WTC11 (cell line): ENCODE results near the gene KIF26A. TPM values are rescaled to one million over a fixed set of nuclear protein-coding genes. Genes with fewer than 3 reads are reported as not detected.

Experiments
- ATAC-seq: fragments of 200-7000 bp; cut with Tn5 transposase; 2 replicates; pipeline ENCODE4 v1.10.0; 2021; ENCODE audit warnings: mild to moderate bottlenecking, moderate library complexity
- CTCF ChIA-PET: fragments of 300-600 bp; sonication (Branson Sonifier 250); formaldehyde crosslinking; loops from one replicate; lab custom pipeline; 2021; ENCODE audit warnings: antibody characterized with exemption; lab: Charles Lee
- POLR2A ChIA-PET: fragments of 350-600 bp; sonication (Branson Sonifier 250); formaldehyde crosslinking; loops from one replicate; lab custom pipeline; 2021; ENCODE audit warnings: antibody characterized with exemption; lab: Charles Lee
- DNase-seq: peaks from one replicate; pipeline ENCODE4 v3.0.0; 2021; ENCODE audit warnings: low spot score
- H3K27ac Mint-ChIP-seq: 2 replicates; pipeline ENCODE4 v1.8.0; 2021; ENCODE audit warnings: mixed read lengths
- H3K27me3 Mint-ChIP-seq: 2 replicates; pipeline ENCODE4 v1.8.0; 2021; ENCODE audit warnings: low read depth, mild to moderate bottlenecking, moderate library complexity, mixed read lengths
- H3K36me3 Mint-ChIP-seq: 2 replicates; pipeline ENCODE4 v1.8.0; 2021; ENCODE audit warnings: mixed read lengths
- H3K4me1 Mint-ChIP-seq: 2 replicates; pipeline ENCODE4 v1.8.0; 2022; ENCODE audit warnings: mixed read lengths
- H3K4me3 Mint-ChIP-seq: 2 replicates; pipeline ENCODE4 v1.8.0; 2021; ENCODE audit warnings: mild to moderate bottlenecking, moderate library complexity, mixed read lengths
- H3K9me3 Mint-ChIP-seq: 2 replicates; pipeline ENCODE4 v1.8.0; 2021; ENCODE audit warnings: mixed read lengths
- ETV6 ChIP-seq: sonication (generic); formaldehyde crosslinking; IDR thresholded peaks from 2 replicates; pipeline ENCODE4 v1.8.1; 2022; ENCODE audit warnings: mild to moderate bottlenecking, missing genetic modification reagents
- JUN ChIP-seq: sonication (generic); formaldehyde crosslinking; IDR thresholded peaks from 2 replicates; pipeline ENCODE4 v1.8.0; 2023; ENCODE audit warnings: mild to moderate bottlenecking, missing genetic modification reagents
- MXD4 ChIP-seq: fragments of 250-450 bp; sonication (Bioruptor Pico); IDR thresholded peaks from 2 replicates; pipeline ENCODE4 v1.8.0; 2021; ENCODE audit warnings: mild to moderate bottlenecking, moderate library complexity, borderline replicate concordance
- MYBL2 ChIP-seq: sonication (generic); formaldehyde crosslinking; IDR thresholded peaks from 2 replicates; pipeline ENCODE4 v1.8.1; 2023; ENCODE audit warnings: mild to moderate bottlenecking, moderate library complexity, missing genetic modification reagents
- NFATC4 ChIP-seq: fragments of 250-450 bp; sonication (Bioruptor Pico); IDR thresholded peaks from 2 replicates; pipeline ENCODE4 v1.9.0; 2021; ENCODE audit warnings: mild to moderate bottlenecking
- NFE2L1 ChIP-seq: sonication (generic); formaldehyde crosslinking; IDR thresholded peaks from 2 replicates; pipeline ENCODE4 v1.8.1; 2023; ENCODE audit warnings: missing genetic modification reagents
- NR2C2 ChIP-seq: sonication (generic); formaldehyde crosslinking; IDR thresholded peaks from 2 replicates; pipeline ENCODE4 v1.8.0; 2022; ENCODE audit warnings: mild to moderate bottlenecking, missing genetic modification reagents
- SMAD3 ChIP-seq: sonication (generic); formaldehyde crosslinking; IDR thresholded peaks from 2 replicates; pipeline ENCODE4 v1.8.0; 2022; ENCODE audit warnings: missing genetic modification reagents, mild to moderate bottlenecking, borderline replicate concordance
- ZNF121 ChIP-seq: sonication (generic); formaldehyde crosslinking; IDR thresholded peaks from 2 replicates; pipeline ENCODE4 v1.8.0; 2023; ENCODE audit warnings: missing genetic modification reagents
- ZNF317 ChIP-seq: sonication (generic); formaldehyde crosslinking; IDR thresholded peaks from 2 replicates; pipeline ENCODE4 v1.8.1; 2023; ENCODE audit warnings: low read depth, mild to moderate bottlenecking, moderate library complexity, missing genetic modification reagents, borderline replicate concordance
- ZNF396 ChIP-seq: fragments of 250-450 bp; sonication (Bioruptor Pico); IDR thresholded peaks from 2 replicates; pipeline ENCODE4 v1.8.0; 2021; ENCODE audit warnings: mild to moderate bottlenecking, moderate library complexity, borderline replicate concordance
- ZNF423 ChIP-seq: fragments of 250-450 bp; sonication (Bioruptor Pico); IDR thresholded peaks from 2 replicates; pipeline ENCODE4 v2.1.2; 2022; ENCODE audit warnings: mild to moderate bottlenecking, moderate library complexity
- total RNA-seq: library from RNA; stranded (reverse); gene quantifications from 3 replicates; pipeline ENCODE4 v1.2.3, GENCODE V29; 2021
- TF ChIP-seq, protein P1 (sequence below): sonication (generic); formaldehyde crosslinking; IDR thresholded peaks from 2 replicates; pipeline ENCODE4 v1.8.1; 2023; ENCODE audit warnings: mild to moderate bottlenecking, missing genetic modification reagents, moderate library complexity
- TF ChIP-seq, protein P2 (sequence below): sonication (generic); formaldehyde crosslinking; IDR thresholded peaks from 2 replicates; pipeline ENCODE4 v1.8.0; 2023; ENCODE audit warnings: missing genetic modification reagents
- TF ChIP-seq, protein P3 (sequence below): fragments of 250-450 bp; sonication (Bioruptor Pico); IDR thresholded peaks from 2 replicates; pipeline ENCODE4 v1.8.0; 2021; ENCODE audit warnings: mild to moderate bottlenecking
- TF ChIP-seq, protein P4 (sequence below): sonication (generic); formaldehyde crosslinking; IDR thresholded peaks from 2 replicates; pipeline ENCODE4 v1.8.0; 2023; ENCODE audit warnings: missing genetic modification reagents, mild to moderate bottlenecking, borderline replicate concordance
- TF ChIP-seq, protein P5 (sequence below): fragments of 250-450 bp; sonication (Bioruptor Pico); IDR thresholded peaks from 2 replicates; pipeline ENCODE4 v2.1.2; 2022; ENCODE audit warnings: mild to moderate bottlenecking, moderate library complexity
- TF ChIP-seq, protein P6 (sequence below): sonication (generic); formaldehyde crosslinking; IDR thresholded peaks from 2 replicates; pipeline ENCODE4 v1.8.0; 2022; ENCODE audit warnings: mild to moderate bottlenecking, missing genetic modification reagents
- TF ChIP-seq, protein P7 (sequence below): sonication (generic); formaldehyde crosslinking; IDR thresholded peaks from 2 replicates; pipeline ENCODE4 v1.8.1; 2022; ENCODE audit warnings: missing genetic modification reagents, borderline replicate concordance
- TF ChIP-seq, protein P8 (sequence below): sonication (generic); formaldehyde crosslinking; IDR thresholded peaks from 2 replicates; pipeline ENCODE4 v1.8.1; 2023; ENCODE audit warnings: mild to moderate bottlenecking, missing genetic modification reagents

The KIF26A gene
- total RNA-seq, 1 experiment from 2014 or later = 53.4 TPM

DNA sequence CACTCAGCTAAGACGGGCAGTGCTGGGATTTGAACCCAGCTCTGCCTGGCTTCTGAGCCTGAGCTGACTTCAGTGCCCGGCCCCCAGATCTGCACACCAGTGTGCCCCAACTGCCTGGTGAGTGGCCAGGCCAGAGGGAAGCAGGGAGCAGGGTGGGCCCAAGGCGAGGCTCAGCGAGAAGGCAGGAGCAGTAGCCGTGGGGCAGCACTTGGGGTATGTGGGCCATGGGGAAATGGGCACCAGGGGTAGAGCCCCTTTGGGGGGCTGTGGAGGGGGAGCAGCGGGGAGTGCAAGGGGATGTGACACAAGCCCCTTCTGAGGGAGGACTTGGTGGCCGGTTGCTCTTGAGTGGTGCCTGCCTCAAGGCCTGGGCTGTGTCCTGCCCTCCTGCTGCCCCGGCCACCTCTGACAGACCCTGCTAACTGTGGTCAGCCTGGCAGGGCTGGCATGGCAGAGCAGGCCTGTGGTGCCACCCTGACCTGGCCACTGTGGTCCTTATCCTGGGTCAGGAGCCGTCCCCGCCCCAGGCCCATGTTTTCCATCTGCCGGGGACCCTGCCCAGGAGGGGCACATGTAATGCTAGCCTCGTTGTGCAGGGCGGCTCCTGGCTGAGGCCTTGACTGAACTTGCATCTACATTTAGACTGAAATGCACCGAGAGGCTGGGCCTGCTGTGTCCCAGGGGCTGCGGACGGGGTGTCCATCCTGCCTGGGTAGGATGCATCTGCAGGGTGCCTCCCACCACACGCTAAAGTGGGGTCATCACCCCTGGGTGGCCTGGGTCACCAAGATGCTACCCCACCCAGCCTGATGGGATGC is 90.5 kb downstream of the KIF26A start:
- Mint-ChIP-seq H3K4me3 (no peak overlapping the region), H3K36me3 (peaks cover 7% of the 10 kb centered on the region), H3K4me1 (peaks cover 14% of the 10 kb centered on the region), H3K9me3 (no peaks in the 10 kb centered on the region; the same call in 1 of the 2 replicates), H3K27ac (no peak overlapping the region), H3K27me3 (no peaks in the 10 kb centered on the region; the same call in 1 of the 2 replicates)
- CTCF ChIA-PET = no interaction called here
- POLR2A ChIA-PET = no interaction called here
- TF ChIP-seq ZNF423 (CRISPR knock-in tag) (no peak), ETV6 (CRISPR knock-in tag) (no peak), ZNF317 (CRISPR knock-in tag) (no peak), MXD4 (CRISPR knock-in tag) (no peak), ZNF396 (CRISPR knock-in tag) (no peak), NFATC4 (CRISPR knock-in tag) (no peak), MYBL2 (CRISPR knock-in tag) (no peak), NR2C2 (CRISPR knock-in tag) (no peak), ZNF121 (CRISPR knock-in tag) (no peak), SMAD3 (CRISPR knock-in tag) (no peak), JUN (no peak), NFE2L1 (no peak)
- TF ChIP-seq, protein P1, sequence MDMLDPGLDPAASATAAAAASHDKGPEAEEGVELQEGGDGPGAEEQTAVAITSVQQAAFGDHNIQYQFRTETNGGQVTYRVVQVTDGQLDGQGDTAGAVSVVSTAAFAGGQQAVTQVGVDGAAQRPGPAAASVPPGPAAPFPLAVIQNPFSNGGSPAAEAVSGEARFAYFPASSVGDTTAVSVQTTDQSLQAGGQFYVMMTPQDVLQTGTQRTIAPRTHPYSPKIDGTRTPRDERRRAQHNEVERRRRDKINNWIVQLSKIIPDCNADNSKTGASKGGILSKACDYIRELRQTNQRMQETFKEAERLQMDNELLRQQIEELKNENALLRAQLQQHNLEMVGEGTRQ (CRISPR knock-in tag) = no peak
- TF ChIP-seq, protein P2, sequence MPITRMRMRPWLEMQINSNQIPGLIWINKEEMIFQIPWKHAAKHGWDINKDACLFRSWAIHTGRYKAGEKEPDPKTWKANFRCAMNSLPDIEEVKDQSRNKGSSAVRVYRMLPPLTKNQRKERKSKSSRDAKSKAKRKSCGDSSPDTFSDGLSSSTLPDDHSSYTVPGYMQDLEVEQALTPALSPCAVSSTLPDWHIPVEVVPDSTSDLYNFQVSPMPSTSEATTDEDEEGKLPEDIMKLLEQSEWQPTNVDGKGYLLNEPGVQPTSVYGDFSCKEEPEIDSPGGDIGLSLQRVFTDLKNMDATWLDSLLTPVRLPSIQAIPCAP = no peak
- TF ChIP-seq, protein P3, sequence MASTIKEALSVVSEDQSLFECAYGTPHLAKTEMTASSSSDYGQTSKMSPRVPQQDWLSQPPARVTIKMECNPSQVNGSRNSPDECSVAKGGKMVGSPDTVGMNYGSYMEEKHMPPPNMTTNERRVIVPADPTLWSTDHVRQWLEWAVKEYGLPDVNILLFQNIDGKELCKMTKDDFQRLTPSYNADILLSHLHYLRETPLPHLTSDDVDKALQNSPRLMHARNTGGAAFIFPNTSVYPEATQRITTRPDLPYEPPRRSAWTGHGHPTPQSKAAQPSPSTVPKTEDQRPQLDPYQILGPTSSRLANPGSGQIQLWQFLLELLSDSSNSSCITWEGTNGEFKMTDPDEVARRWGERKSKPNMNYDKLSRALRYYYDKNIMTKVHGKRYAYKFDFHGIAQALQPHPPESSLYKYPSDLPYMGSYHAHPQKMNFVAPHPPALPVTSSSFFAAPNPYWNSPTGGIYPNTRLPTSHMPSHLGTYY (CRISPR knock-in tag) = no peak
- TF ChIP-seq, protein P4, sequence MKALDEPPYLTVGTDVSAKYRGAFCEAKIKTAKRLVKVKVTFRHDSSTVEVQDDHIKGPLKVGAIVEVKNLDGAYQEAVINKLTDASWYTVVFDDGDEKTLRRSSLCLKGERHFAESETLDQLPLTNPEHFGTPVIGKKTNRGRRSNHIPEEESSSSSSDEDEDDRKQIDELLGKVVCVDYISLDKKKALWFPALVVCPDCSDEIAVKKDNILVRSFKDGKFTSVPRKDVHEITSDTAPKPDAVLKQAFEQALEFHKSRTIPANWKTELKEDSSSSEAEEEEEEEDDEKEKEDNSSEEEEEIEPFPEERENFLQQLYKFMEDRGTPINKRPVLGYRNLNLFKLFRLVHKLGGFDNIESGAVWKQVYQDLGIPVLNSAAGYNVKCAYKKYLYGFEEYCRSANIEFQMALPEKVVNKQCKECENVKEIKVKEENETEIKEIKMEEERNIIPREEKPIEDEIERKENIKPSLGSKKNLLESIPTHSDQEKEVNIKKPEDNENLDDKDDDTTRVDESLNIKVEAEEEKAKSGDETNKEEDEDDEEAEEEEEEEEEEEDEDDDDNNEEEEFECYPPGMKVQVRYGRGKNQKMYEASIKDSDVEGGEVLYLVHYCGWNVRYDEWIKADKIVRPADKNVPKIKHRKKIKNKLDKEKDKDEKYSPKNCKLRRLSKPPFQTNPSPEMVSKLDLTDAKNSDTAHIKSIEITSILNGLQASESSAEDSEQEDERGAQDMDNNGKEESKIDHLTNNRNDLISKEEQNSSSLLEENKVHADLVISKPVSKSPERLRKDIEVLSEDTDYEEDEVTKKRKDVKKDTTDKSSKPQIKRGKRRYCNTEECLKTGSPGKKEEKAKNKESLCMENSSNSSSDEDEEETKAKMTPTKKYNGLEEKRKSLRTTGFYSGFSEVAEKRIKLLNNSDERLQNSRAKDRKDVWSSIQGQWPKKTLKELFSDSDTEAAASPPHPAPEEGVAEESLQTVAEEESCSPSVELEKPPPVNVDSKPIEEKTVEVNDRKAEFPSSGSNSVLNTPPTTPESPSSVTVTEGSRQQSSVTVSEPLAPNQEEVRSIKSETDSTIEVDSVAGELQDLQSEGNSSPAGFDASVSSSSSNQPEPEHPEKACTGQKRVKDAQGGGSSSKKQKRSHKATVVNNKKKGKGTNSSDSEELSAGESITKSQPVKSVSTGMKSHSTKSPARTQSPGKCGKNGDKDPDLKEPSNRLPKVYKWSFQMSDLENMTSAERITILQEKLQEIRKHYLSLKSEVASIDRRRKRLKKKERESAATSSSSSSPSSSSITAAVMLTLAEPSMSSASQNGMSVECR (CRISPR knock-in tag) = no peak
- TF ChIP-seq, protein P5, sequence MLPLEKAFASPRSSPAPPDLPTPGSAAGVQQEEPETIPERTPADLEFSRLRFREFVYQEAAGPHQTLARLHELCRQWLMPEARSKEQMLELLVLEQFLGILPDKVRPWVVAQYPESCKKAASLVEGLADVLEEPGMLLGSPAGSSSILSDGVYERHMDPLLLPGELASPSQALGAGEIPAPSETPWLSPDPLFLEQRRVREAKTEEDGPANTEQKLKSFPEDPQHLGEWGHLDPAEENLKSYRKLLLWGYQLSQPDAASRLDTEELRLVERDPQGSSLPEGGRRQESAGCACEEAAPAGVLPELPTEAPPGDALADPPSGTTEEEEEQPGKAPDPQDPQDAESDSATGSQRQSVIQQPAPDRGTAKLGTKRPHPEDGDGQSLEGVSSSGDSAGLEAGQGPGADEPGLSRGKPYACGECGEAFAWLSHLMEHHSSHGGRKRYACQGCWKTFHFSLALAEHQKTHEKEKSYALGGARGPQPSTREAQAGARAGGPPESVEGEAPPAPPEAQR (CRISPR knock-in tag) = no peak
- TF ChIP-seq, protein P6, sequence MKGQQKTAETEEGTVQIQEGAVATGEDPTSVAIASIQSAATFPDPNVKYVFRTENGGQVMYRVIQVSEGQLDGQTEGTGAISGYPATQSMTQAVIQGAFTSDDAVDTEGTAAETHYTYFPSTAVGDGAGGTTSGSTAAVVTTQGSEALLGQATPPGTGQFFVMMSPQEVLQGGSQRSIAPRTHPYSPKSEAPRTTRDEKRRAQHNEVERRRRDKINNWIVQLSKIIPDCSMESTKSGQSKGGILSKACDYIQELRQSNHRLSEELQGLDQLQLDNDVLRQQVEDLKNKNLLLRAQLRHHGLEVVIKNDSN = no peak
- TF ChIP-seq, protein P7, sequence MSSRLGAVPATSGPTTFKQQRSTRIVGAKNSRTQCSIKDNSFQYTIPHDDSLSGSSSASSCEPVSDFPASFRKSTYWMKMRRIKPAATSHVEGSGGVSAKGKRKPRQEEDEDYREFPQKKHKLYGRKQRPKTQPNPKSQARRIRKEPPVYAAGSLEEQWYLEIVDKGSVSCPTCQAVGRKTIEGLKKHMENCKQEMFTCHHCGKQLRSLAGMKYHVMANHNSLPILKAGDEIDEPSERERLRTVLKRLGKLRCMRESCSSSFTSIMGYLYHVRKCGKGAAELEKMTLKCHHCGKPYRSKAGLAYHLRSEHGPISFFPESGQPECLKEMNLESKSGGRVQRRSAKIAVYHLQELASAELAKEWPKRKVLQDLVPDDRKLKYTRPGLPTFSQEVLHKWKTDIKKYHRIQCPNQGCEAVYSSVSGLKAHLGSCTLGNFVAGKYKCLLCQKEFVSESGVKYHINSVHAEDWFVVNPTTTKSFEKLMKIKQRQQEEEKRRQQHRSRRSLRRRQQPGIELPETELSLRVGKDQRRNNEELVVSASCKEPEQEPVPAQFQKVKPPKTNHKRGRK (CRISPR knock-in tag) = no peak
- TF ChIP-seq, protein P8, sequence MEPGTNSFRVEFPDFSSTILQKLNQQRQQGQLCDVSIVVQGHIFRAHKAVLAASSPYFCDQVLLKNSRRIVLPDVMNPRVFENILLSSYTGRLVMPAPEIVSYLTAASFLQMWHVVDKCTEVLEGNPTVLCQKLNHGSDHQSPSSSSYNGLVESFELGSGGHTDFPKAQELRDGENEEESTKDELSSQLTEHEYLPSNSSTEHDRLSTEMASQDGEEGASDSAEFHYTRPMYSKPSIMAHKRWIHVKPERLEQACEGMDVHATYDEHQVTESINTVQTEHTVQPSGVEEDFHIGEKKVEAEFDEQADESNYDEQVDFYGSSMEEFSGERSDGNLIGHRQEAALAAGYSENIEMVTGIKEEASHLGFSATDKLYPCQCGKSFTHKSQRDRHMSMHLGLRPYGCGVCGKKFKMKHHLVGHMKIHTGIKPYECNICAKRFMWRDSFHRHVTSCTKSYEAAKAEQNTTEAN = no peak
- ATAC-seq = no peak
- no peak for DNase-seq
